GM12878 (cell line): ENCODE results near the gene RCBTB2. TPM values are rescaled to one million over a fixed set of nuclear protein-coding genes. Genes with fewer than 3 reads are reported as not detected.

ENCODE experiments used
- ATAC-seq: fragments of 200-7000 bp; cut with Tn5 transposase; 3 replicates; pipeline ENCODE4 v1.9.1; 2020; ENCODE audit warnings: mild to moderate bottlenecking, moderate library complexity
- BruUV-seq: library from RNA; stranded (reverse); fragments of 400-500 nt; replicated peaks from 2 replicates; lab custom pipeline; 2021; lab: Mats Ljungman, UMichigan
- CTCF ChIA-PET: fragments of 300-600 bp; sonication (Branson Sonifier 250); formaldehyde crosslinking; extraction: SDS; loops from one replicate; lab custom pipeline; 2021; ENCODE audit warnings: inconsistent platforms; lab: Yijun Ruan, JAX
- POLR2A ChIA-PET: fragments of 350-600 bp; formaldehyde crosslinking; extraction: SDS; loops from one replicate; lab custom pipeline; 2021; ENCODE audit warnings: inconsistent platforms; lab: Charles Lee
- RAD21 ChIA-PET: fragments of 300-600 bp; sonication (Branson Sonifier 250); formaldehyde crosslinking; loops from one replicate; lab custom pipeline; 2023; ENCODE audit warnings: antibody characterized with exemption; ENCODE audit not compliant: unreplicated experiment; lab: Charles Lee
- SMC1A ChIA-PET: fragments of 300-600 bp; sonication (Branson Sonifier 250); formaldehyde crosslinking; loops from one replicate; lab custom pipeline; 2023; ENCODE audit not compliant: unreplicated experiment, uncharacterized antibody; lab: Charles Lee
- DNase-seq: peaks from one replicate; pipeline ENCODE4 v3.0.0-alpha.2; 2011; ENCODE audit warnings: low read depth, low spot score
- FAIRE-seq: peaks from 3 replicates; lab custom pipeline; 2011; peaks lifted over from hg19 to GRCh38; lab: Jason Lieb, UNC
- H2AFZ ChIP-seq: 2 replicates; pipeline ENCODE4 v1.6.0; 2011; ENCODE audit warnings: low read depth, low read length, control low read depth; ENCODE audit not compliant: control insufficient read depth
- H3K27ac ChIP-seq: 2 replicates; pipeline ENCODE4 v1.5.1; 2011; ENCODE audit warnings: control low read depth; ENCODE audit not compliant: control insufficient read depth, insufficient read depth
- H3K27me3 ChIP-seq, 2 experiments: replicated peaks in 1 of 2; 2 replicates each; pipeline versions ENCODE4 v1.6.0 to v1.6.1; 2011; ENCODE audit warnings: low read length in 1 of 2; ENCODE audit not compliant: control insufficient read depth in 2 of 2, insufficient read depth in 2 of 2
- H3K36me3 ChIP-seq, 2 experiments: 2 replicates each; pipeline ENCODE4 v1.5.1; 2011; ENCODE audit warnings: low read length in 1 of 2; ENCODE audit not compliant: control insufficient read depth in 2 of 2, insufficient read depth in 2 of 2
- H3K4me1 ChIP-seq: 2 replicates; pipeline ENCODE4 v1.6.1; 2011; ENCODE audit warnings: mild to moderate bottlenecking, low read length, moderate library complexity, mixed read lengths; ENCODE audit not compliant: control insufficient read depth, insufficient read depth
- H3K4me2 ChIP-seq: 2 replicates; pipeline ENCODE4 v1.6.0; 2011; ENCODE audit warnings: control low read depth; ENCODE audit not compliant: control insufficient read depth, insufficient read depth
- H3K4me3 ChIP-seq: fragments of 200-600 bp; sonication (generic); 2 replicates; pipeline ENCODE4 v1.5.1; 2016
- H3K79me2 ChIP-seq: 2 replicates; pipeline ENCODE4 v1.6.0; 2011; ENCODE audit warnings: low read length; ENCODE audit not compliant: control insufficient read depth, insufficient read depth
- H3K9ac ChIP-seq: 2 replicates; pipeline ENCODE4 v1.8.0; 2011; ENCODE audit warnings: low read length, control low read depth, mixed read lengths; ENCODE audit not compliant: control insufficient read depth, insufficient read depth
- H3K9me3 ChIP-seq: replicated peaks from 3 replicates; pipeline ENCODE4 v1.5.1; 2011; ENCODE audit warnings: mild to moderate bottlenecking, low read length; ENCODE audit not compliant: control insufficient read depth, insufficient read depth
- H4K20me1 ChIP-seq: 2 replicates; pipeline ENCODE4 v1.6.0; 2011; ENCODE audit not compliant: control insufficient read depth, insufficient read depth
- ATF3 ChIP-seq: IDR thresholded peaks from 2 replicates; pipeline ENCODE4 v1.6.1; 2011; ENCODE audit warnings: low read depth, mild to moderate bottlenecking, low read length, moderate library complexity, borderline replicate concordance; ENCODE audit errors: extremely low read depth
- FOXK2 ChIP-seq: fragments of 450-650 bp; IDR thresholded peaks from 2 replicates; pipeline ENCODE4 v1.6.1; 2017; ENCODE audit warnings: mild to moderate bottlenecking, moderate library complexity
- HSF1 ChIP-seq: fragments of 150-350 bp; IDR thresholded peaks from 2 replicates; pipeline ENCODE4 v1.6.1; 2014; ENCODE audit warnings: mild to moderate bottlenecking, low read depth, low read length
- IKZF2 ChIP-seq, 2 experiments: fragments of 450-650 bp; IDR thresholded peaks; 2 replicates each; pipeline ENCODE4 v1.6.1; 2017; ENCODE audit warnings: mild to moderate bottlenecking in 2 of 2, moderate library complexity in 2 of 2
- KLF5 ChIP-seq: fragments of 450-650 bp; IDR thresholded peaks from 2 replicates; pipeline ENCODE4 v1.6.1; 2014; ENCODE audit warnings: mild to moderate bottlenecking; ENCODE audit not compliant: partially characterized antibody
- MXI1 ChIP-seq: fragments of 150-350 bp; IDR thresholded peaks from 2 replicates; pipeline ENCODE4 v1.6.1; 2011; ENCODE audit warnings: low read depth, mild to moderate bottlenecking, inconsistent platforms, low read length, improper control_type of control experiment
- RELB ChIP-seq: fragments of 450-650 bp; IDR thresholded peaks from 2 replicates; pipeline ENCODE4 v1.6.1; 2017; ENCODE audit warnings: low read depth, mild to moderate bottlenecking, moderate library complexity
- SKIL ChIP-seq: fragments of 450-650 bp; IDR thresholded peaks from 2 replicates; pipeline ENCODE4 v1.6.1; 2017; ENCODE audit warnings: mild to moderate bottlenecking, low read depth, inconsistent platforms; ENCODE audit not compliant: poor library complexity, severe bottlenecking
- ZBED1 ChIP-seq: IDR thresholded peaks from 2 replicates; pipeline ENCODE4 v1.6.1; 2016; ENCODE audit warnings: borderline replicate concordance
- ZBTB4 ChIP-seq: fragments of 450-650 bp; formaldehyde crosslinking; IDR thresholded peaks from 2 replicates; pipeline ENCODE4 v1.4.0; 2022; ENCODE audit warnings: mild to moderate bottlenecking, moderate library complexity
- ZNF384 ChIP-seq: IDR thresholded peaks from 2 replicates; pipeline ENCODE4 v1.6.1; 2012; ENCODE audit warnings: low read depth, mild to moderate bottlenecking, low read length, improper control_type of control experiment, borderline replicate concordance
- WGBS: methylation state at CpG from one replicate; pipeline ENCODE4 v1.1.6; 2016; ENCODE audit warnings: low lambda C conversion rate; ENCODE audit not compliant: insufficient replicate concordance, insufficient coverage; ENCODE audit errors: missing lambda C conversion rate; 5-methylcytosine and 5-hydroxymethylcytosine counted together
- in situ Hi-C: fragments of 300-500 bp; cut with MboI; formaldehyde crosslinking; loops from 9 replicates; pipeline ENCODE4 v1.14.3; 2018; ENCODE audit warnings: mixed read lengths
- intact Hi-C: fragments of 100-400 bp; cut with micrococcal nuclease; formaldehyde crosslinking; loops from one replicate; pipeline ENCODE4 v1.14.2; 2022; ENCODE audit not compliant: unreplicated experiment
- polyA plus RNA-seq, 11 experiments: library from polyadenylated mRNA; depleted of rRNA in 4 of 11; unstranded in 6 of 11; stranded (reverse) in 5 of 11; fragments of >200 nt; fragmentation: Nextera tagmentation in 4 of 11; fragmentation: Illumina TruSeq in 1 of 11; extraction: Ambion mirVana in 4 of 11; extraction: Trizol in 1 of 11; gene quantifications; 1 replicate in 1 of 11; 2 replicates in 10 of 11; pipeline versions ENCODE4 v1.2.1 to v1.2.3, GENCODE V29; 2011 to 2016; ENCODE audit warnings: inconsistent platforms in 2 of 11, missing spikeins in 2 of 11, low read depth in 1 of 11
- total RNA-seq, 4 experiments: library from RNA; depleted of rRNA in 3 of 4; stranded (reverse); fragments of >200 nt in 3 of 4; fragmentation: Illumina TruSeq in 1 of 4; extraction: Trizol in 1 of 4; gene quantifications; 2 replicates each; pipeline versions ENCODE4 v1.2.1 to v1.2.3, GENCODE V29; 2013 to 2021

Gene RCBTB2
- total and polyA plus RNA-seq, 10 of the 15 experiments (the other 5 are each of a cell fraction or from before 2014, with no cell fraction given), result 5.0 to 16.0 (median 8.5) TPM

- Histone ChIP-seq H3K4me2 (peak overlapping the region; percentile 62), H3K4me1 (peaks cover 36% of the 10 kb centered on the region), H3K27ac (peak overlapping the region; percentile 87), H3K79me2 (no peaks in the 10 kb centered on the region), H3K9me3 (no peaks in the 10 kb centered on the region; the same call in 2 of the 3 replicates), H4K20me1 (no peaks in the 10 kb centered on the region), H3K9ac (peak overlapping the region; percentile 59; the same call in 1 of the 2 replicates), H3K4me3 (peak overlapping the region; percentile 17), H3K36me3 (no peaks in the 10 kb centered on the region), H2AFZ (no peak overlapping the region; the same call in 1 of the 2 replicates), H3K27me3 (no peaks in the 10 kb centered on the region)
- ChIA-PET POLR2A (interaction anchor here (0.5 to 2.3 kb wide), 8 partner anchors 16 to 1626 kb away, joined by 3 to 14 read pairs (median 4); partner anchors contain the start of gene LPAR6), CTCF (interaction anchor here (0.6 to 7.2 kb wide), 55 partner anchors 10 to 1610 kb away, joined by 3 to 191 read pairs (median 5); partner anchors contain the start of genes ITM2B, LPAR6 and MED4), SMC1A (interaction anchor here (0.6 to 11.7 kb wide), 62 partner anchors 9 to 709 kb away, joined by 3 to 131 read pairs (median 5); partner anchors contain the start of genes ITM2B, LPAR6 and RCBTB2), RAD21 (interaction anchor here (0.6 to 5.9 kb wide), 52 partner anchors 9 to 542 kb away, joined by 3 to 141 read pairs (median 5); partner anchors contain the start of genes ITM2B, NUDT15, RB1 and RCBTB2)
- peak; percentile 94 for DNase-seq
- in situ Hi-C loops (loop anchor here (5.0 kb wide), 2 partner anchors 77 to 292 kb away; no protein-coding TSS in a partner anchor), intact Hi-C loops (loop anchor here (1.0 to 5.0 kb wide), 7 partner anchors 17 to 453 kb away; no protein-coding TSS in a partner anchor)
- no TSS peak for BruUV-seq
- FAIRE-seq, result peak; percentile 95
- ATAC-seq, result peak; percentile 92
- WGBS, result 14% methylated on average over 7 of the region's 7 CpGs
- TF ChIP-seq ATF3, result no peak
- no peak for TF ChIP-seq KLF5
- TF ChIP-seq ZBTB4 (CRISPR knock-in tag), result no peak
- peak; percentile 96 for TF ChIP-seq RELB
- TF ChIP-seq SKIL, result peak; percentile 98
- peak; percentile 72 for TF ChIP-seq MXI1
- no peak for TF ChIP-seq ZNF384
- no peak for TF ChIP-seq HSF1
- peak; percentile 99 to 100 for TF ChIP-seq IKZF2 (IDR thresholded peaks at IDR 0.05)
- TF ChIP-seq FOXK2, result no peak
- peak; percentile 96 for TF ChIP-seq ZBED1
Observed at GRCh38 chr13:48579165-48579918, 46.5 kb upstream of the RCBTB2 start.
